K562 (cell line): ENCODE data around the gene HTR4. TPM values are rescaled to one million over a fixed set of nuclear protein-coding genes. Genes with fewer than 3 reads are reported as not detected.

Source experiments
- CTBP1 ChIP-seq: fragments of 450-650 bp; IDR thresholded peaks from 2 replicates; pipeline ENCODE4 v1.6.1; 2016; ENCODE audit warnings: borderline replicate concordance
- GATAD2B ChIP-seq: fragments of 450-650 bp; IDR thresholded peaks from 2 replicates; pipeline ENCODE4 v1.6.1; 2017; ENCODE audit warnings: mild to moderate bottlenecking, borderline replicate concordance
- HDAC3 ChIP-seq: fragments of 450-650 bp; IDR thresholded peaks from 2 replicates; pipeline ENCODE4 v1.6.1; 2018; ENCODE audit warnings: borderline replicate concordance, mild to moderate bottlenecking, moderate library complexity; ENCODE audit not compliant: partially characterized antibody
- KLF16 ChIP-seq: IDR thresholded peaks from 2 replicates; pipeline ENCODE4 v1.6.1; 2016; ENCODE audit warnings: antibody characterized with exemption
- LCOR ChIP-seq: sonication (generic); formaldehyde crosslinking; IDR thresholded peaks from 2 replicates; pipeline ENCODE4 v1.8.0; 2022; ENCODE audit warnings: mild to moderate bottlenecking, missing genetic modification reagents
- MAZ ChIP-seq, 2 experiments: fragments of 450-650 bp in 1 of 2; sonication (generic) in 1 of 2; formaldehyde crosslinking; IDR thresholded peaks in 1 of 2; conservative IDR thresholded peaks in 1 of 2; 2 replicates each; pipeline versions ENCODE4 v1.4.0 to v1.5.0; 2020; ENCODE audit warnings: mild to moderate bottlenecking in 1 of 2, missing genetic modification reagents in 1 of 2
- SMAD2 ChIP-seq: fragments of 150-350 bp; IDR thresholded peaks from 2 replicates; pipeline ENCODE4 v1.6.1; 2014; ENCODE audit warnings: low read depth, mild to moderate bottlenecking, low read length
- TBL1XR1 ChIP-seq, 2 experiments: IDR thresholded peaks; 2 replicates each; pipeline ENCODE4 v1.6.1; 2012; ENCODE audit warnings: improper control_type of control experiment in 2 of 2, low read length in 2 of 2, mild to moderate bottlenecking in 1 of 2
- ZNF232 ChIP-seq: sonication (generic); formaldehyde crosslinking; IDR thresholded peaks from 2 replicates; pipeline ENCODE4 v1.8.0; 2022; ENCODE audit warnings: mild to moderate bottlenecking, missing genetic modification reagents
- polyA plus RNA-seq, 8 experiments: library from polyadenylated mRNA; depleted of rRNA in 4 of 8; stranded (reverse) in 5 of 8; unstranded in 3 of 8; fragments of >200 nt; fragmentation: Nextera tagmentation in 2 of 8; fragmentation: Illumina TruSeq in 1 of 8; extraction: Ambion mirVana in 2 of 8; extraction: Trizol in 1 of 8; gene quantifications; 2 replicates each; pipeline versions ENCODE4 v1.2.1 to v1.2.3, GENCODE V29; 2011 to 2014; ENCODE audit warnings: inconsistent platforms in 1 of 8, missing spikeins in 1 of 8
- total RNA-seq, 7 experiments: library from RNA; depleted of rRNA in 6 of 7; stranded (reverse); fragments of >200 nt in 6 of 7; fragmentation: Illumina TruSeq in 2 of 7; extraction: Trizol in 2 of 7; gene quantifications; 2 replicates each; pipeline versions ENCODE4 v1.2.1 to v1.2.3, GENCODE V29; 2011 to 2021; ENCODE audit warnings: low replicate concordance in 1 of 7
- TF ChIP-seq, protein P1 (sequence below): fragments of 450-650 bp; IDR thresholded peaks from 2 replicates; pipeline ENCODE4 v1.6.1; 2016; ENCODE audit warnings: mild to moderate bottlenecking
- TF ChIP-seq, protein P2 (sequence below): fragments of 250-450 bp; sonication (Bioruptor Pico); IDR thresholded peaks from 2 replicates; pipeline ENCODE4 v1.4.0; 2020; ENCODE audit warnings: mild to moderate bottlenecking, moderate library complexity, borderline replicate concordance
- TF ChIP-seq, protein P3 (sequence below): sonication (generic); formaldehyde crosslinking; IDR thresholded peaks from 2 replicates; pipeline ENCODE4 v1.8.0; 2023; ENCODE audit warnings: missing genetic modification reagents, mild to moderate bottlenecking, borderline replicate concordance
- TF ChIP-seq, protein P4 (sequence below): fragments of 450-650 bp; formaldehyde crosslinking; conservative IDR thresholded peaks from 2 replicates; pipeline ENCODE4 v1.4.0; 2022; ENCODE audit warnings: mild to moderate bottlenecking, missing genetic modification characterization
- TF ChIP-seq, protein P5 (sequence below): fragments of 200-800 bp; sonication (Bioruptor generic); IDR thresholded peaks from 2 replicates; pipeline ENCODE4 v1.6.1; 2017; ENCODE audit warnings: missing genetic modification characterization, missing compliant biosample characterization

The HTR4 gene
- total and polyA plus RNA-seq, 9 of the 15 experiments (the other 6 are each of a cell fraction or from before 2014, with no cell fraction given) = 0.13 TPM; not detected in 8

DNA sequence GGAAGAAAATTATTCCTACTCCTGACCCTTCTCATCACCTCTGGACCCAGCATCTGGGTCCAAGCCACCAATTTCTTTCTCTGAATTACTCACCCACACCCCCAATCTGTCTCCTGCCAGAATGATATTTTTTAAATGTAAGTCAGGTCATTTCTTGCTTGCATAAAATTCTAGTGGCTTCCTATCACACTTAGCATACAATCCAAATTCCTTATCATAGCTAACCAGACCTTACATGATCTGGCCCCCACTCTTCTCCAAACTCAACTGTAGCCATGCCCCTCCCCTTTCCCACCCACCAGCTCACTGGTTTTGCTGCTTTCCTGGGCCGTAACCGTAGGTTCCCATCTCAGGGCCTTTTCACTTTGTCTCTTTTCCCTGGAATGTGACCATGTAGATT is 15.2 kb downstream of the HTR4 start (continued):
- TF ChIP-seq, protein P1, sequence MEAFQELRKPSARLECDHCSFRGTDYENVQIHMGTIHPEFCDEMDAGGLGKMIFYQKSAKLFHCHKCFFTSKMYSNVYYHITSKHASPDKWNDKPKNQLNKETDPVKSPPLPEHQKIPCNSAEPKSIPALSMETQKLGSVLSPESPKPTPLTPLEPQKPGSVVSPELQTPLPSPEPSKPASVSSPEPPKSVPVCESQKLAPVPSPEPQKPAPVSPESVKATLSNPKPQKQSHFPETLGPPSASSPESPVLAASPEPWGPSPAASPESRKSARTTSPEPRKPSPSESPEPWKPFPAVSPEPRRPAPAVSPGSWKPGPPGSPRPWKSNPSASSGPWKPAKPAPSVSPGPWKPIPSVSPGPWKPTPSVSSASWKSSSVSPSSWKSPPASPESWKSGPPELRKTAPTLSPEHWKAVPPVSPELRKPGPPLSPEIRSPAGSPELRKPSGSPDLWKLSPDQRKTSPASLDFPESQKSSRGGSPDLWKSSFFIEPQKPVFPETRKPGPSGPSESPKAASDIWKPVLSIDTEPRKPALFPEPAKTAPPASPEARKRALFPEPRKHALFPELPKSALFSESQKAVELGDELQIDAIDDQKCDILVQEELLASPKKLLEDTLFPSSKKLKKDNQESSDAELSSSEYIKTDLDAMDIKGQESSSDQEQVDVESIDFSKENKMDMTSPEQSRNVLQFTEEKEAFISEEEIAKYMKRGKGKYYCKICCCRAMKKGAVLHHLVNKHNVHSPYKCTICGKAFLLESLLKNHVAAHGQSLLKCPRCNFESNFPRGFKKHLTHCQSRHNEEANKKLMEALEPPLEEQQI = peak; percentile 92
- TF ChIP-seq ZNF232 (CRISPR knock-in tag) = no peak
- TF ChIP-seq, protein P2, sequence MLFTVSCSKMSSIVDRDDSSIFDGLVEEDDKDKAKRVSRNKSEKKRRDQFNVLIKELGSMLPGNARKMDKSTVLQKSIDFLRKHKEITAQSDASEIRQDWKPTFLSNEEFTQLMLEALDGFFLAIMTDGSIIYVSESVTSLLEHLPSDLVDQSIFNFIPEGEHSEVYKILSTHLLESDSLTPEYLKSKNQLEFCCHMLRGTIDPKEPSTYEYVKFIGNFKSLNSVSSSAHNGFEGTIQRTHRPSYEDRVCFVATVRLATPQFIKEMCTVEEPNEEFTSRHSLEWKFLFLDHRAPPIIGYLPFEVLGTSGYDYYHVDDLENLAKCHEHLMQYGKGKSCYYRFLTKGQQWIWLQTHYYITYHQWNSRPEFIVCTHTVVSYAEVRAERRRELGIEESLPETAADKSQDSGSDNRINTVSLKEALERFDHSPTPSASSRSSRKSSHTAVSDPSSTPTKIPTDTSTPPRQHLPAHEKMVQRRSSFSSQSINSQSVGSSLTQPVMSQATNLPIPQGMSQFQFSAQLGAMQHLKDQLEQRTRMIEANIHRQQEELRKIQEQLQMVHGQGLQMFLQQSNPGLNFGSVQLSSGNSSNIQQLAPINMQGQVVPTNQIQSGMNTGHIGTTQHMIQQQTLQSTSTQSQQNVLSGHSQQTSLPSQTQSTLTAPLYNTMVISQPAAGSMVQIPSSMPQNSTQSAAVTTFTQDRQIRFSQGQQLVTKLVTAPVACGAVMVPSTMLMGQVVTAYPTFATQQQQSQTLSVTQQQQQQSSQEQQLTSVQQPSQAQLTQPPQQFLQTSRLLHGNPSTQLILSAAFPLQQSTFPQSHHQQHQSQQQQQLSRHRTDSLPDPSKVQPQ (CRISPR knock-in tag) = no peak
- TF ChIP-seq HDAC3 = peak; percentile 90
- TF ChIP-seq TBL1XR1 (IDR thresholded peaks at IDR 0.05; ENCODE audit: low read length in 2 of 2) = peak; percentile 80 to 84; a peak in 3 of 4 replicates
- TF ChIP-seq, protein P3, sequence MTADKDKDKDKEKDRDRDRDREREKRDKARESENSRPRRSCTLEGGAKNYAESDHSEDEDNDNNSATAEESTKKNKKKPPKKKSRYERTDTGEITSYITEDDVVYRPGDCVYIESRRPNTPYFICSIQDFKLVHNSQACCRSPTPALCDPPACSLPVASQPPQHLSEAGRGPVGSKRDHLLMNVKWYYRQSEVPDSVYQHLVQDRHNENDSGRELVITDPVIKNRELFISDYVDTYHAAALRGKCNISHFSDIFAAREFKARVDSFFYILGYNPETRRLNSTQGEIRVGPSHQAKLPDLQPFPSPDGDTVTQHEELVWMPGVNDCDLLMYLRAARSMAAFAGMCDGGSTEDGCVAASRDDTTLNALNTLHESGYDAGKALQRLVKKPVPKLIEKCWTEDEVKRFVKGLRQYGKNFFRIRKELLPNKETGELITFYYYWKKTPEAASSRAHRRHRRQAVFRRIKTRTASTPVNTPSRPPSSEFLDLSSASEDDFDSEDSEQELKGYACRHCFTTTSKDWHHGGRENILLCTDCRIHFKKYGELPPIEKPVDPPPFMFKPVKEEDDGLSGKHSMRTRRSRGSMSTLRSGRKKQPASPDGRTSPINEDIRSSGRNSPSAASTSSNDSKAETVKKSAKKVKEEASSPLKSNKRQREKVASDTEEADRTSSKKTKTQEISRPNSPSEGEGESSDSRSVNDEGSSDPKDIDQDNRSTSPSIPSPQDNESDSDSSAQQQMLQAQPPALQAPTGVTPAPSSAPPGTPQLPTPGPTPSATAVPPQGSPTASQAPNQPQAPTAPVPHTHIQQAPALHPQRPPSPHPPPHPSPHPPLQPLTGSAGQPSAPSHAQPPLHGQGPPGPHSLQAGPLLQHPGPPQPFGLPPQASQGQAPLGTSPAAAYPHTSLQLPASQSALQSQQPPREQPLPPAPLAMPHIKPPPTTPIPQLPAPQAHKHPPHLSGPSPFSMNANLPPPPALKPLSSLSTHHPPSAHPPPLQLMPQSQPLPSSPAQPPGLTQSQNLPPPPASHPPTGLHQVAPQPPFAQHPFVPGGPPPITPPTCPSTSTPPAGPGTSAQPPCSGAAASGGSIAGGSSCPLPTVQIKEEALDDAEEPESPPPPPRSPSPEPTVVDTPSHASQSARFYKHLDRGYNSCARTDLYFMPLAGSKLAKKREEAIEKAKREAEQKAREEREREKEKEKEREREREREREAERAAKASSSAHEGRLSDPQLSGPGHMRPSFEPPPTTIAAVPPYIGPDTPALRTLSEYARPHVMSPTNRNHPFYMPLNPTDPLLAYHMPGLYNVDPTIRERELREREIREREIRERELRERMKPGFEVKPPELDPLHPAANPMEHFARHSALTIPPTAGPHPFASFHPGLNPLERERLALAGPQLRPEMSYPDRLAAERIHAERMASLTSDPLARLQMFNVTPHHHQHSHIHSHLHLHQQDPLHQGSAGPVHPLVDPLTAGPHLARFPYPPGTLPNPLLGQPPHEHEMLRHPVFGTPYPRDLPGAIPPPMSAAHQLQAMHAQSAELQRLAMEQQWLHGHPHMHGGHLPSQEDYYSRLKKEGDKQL = no peak
- TF ChIP-seq KLF16 = peak; percentile 95
- TF ChIP-seq MAZ (CRISPR knock-in tag; conservative IDR thresholded peaks at IDR 0.05 in 1 of 2, IDR thresholded peaks at IDR 0.05 in 1 of 2) = peak; percentile 83 to 94
- 0 out of 2 replicates have a peak, but pooled peaks have one; percentile 64 for TF ChIP-seq CTBP1
- TF ChIP-seq, protein P4, sequence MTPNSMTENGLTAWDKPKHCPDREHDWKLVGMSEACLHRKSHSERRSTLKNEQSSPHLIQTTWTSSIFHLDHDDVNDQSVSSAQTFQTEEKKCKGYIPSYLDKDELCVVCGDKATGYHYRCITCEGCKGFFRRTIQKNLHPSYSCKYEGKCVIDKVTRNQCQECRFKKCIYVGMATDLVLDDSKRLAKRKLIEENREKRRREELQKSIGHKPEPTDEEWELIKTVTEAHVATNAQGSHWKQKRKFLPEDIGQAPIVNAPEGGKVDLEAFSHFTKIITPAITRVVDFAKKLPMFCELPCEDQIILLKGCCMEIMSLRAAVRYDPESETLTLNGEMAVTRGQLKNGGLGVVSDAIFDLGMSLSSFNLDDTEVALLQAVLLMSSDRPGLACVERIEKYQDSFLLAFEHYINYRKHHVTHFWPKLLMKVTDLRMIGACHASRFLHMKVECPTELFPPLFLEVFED = 0 out of 2 replicates have a peak, but pooled peaks have one; percentile 36
- 0 out of 2 replicates have a peak, but pooled peaks have one; percentile 33 for TF ChIP-seq GATAD2B
- peak; percentile 95 for TF ChIP-seq LCOR (CRISPR knock-in tag)
- TF ChIP-seq SMAD2 = no peak
- TF ChIP-seq, protein P5, sequence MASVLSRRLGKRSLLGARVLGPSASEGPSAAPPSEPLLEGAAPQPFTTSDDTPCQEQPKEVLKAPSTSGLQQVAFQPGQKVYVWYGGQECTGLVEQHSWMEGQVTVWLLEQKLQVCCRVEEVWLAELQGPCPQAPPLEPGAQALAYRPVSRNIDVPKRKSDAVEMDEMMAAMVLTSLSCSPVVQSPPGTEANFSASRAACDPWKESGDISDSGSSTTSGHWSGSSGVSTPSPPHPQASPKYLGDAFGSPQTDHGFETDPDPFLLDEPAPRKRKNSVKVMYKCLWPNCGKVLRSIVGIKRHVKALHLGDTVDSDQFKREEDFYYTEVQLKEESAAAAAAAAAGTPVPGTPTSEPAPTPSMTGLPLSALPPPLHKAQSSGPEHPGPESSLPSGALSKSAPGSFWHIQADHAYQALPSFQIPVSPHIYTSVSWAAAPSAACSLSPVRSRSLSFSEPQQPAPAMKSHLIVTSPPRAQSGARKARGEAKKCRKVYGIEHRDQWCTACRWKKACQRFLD (CRISPR knock-in tag) = no peak
